ENCODE measurements around the gene HACD2.

Gene HACD2

GRCh38 chr3:123444023-123444422 is 140.8 kb downstream of the HACD2 start:
- DNase-seq, result no peak

- DNase-seq, result no peak
Observed at GRCh38 chr3:123442908-123443307, 141.9 kb downstream of the HACD2 start.

DNA sequence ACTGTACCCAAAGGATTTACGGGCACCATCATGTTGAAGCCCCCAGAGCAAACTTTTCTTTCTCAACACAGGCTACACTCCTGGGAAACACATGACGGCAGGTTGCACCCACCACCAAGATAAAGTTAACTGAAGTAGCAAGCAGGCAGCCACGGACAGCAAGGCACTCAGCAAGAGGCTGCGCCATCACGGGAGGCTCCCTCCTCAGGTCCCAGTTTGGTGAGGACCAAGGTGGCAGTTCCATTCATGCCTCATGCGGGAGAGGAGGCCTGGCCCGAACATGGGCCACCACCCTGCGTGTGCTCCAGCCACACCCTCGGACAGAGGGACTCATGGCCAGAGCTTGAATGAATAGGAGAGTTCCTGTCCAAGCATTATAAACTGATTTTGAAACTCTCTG is 142.7 kb downstream of the HACD2 start:
- DNase-seq, result no peak

All from activated effector memory CD4-positive, alpha-beta T cell treated with anti-CD3 and anti-CD28 coated beads, Interleukin-2, amount 50 U/mL, for 16 hours (primary cell).